ENCODE results near the gene TSPAN14. TPM values are rescaled to one million over a fixed set of nuclear protein-coding genes. Genes with fewer than 3 reads are reported as not detected.

Gene TSPAN14
- total and polyA plus RNA-seq, 2 experiments from 2014 or later = 17.9 to 40.7 TPM

- TF ChIP-seq ZNF462 (CRISPR knock-in tag; IDR thresholded peaks at IDR 0.05) (no peak), JUNB (IDR thresholded peaks at IDR 0.05; ENCODE audit: unreplicated experiment) (no peak), POLR2AphosphoS5 (IDR thresholded peaks at IDR 0.05; ENCODE audit: low read depth) (no peak), NANOG (IDR thresholded peaks at IDR 0.05; ENCODE audit: borderline replicate concordance) (no peak), ETS1 (IDR thresholded peaks at IDR 0.05) (no peak), CREB1 (CRISPR knock-in tag; IDR thresholded peaks at IDR 0.05; ENCODE audit: low read depth) (no peak), EZH2 (IDR thresholded peaks at IDR 0.05; ENCODE audit: low read depth, unreplicated experiment) (no peak), ZNF331 (CRISPR knock-in tag; IDR thresholded peaks at IDR 0.05; ENCODE audit: low read depth) (no peak), STAT1 (IDR thresholded peaks at IDR 0.05; ENCODE audit: unreplicated experiment) (no peak)
- TF ChIP-seq, protein P1, sequence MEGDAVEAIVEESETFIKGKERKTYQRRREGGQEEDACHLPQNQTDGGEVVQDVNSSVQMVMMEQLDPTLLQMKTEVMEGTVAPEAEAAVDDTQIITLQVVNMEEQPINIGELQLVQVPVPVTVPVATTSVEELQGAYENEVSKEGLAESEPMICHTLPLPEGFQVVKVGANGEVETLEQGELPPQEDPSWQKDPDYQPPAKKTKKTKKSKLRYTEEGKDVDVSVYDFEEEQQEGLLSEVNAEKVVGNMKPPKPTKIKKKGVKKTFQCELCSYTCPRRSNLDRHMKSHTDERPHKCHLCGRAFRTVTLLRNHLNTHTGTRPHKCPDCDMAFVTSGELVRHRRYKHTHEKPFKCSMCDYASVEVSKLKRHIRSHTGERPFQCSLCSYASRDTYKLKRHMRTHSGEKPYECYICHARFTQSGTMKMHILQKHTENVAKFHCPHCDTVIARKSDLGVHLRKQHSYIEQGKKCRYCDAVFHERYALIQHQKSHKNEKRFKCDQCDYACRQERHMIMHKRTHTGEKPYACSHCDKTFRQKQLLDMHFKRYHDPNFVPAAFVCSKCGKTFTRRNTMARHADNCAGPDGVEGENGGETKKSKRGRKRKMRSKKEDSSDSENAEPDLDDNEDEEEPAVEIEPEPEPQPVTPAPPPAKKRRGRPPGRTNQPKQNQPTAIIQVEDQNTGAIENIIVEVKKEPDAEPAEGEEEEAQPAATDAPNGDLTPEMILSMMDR (conservative IDR thresholded peaks at IDR 0.05; ENCODE audit: low read depth in 2 of 2) = no peak
Measured at GRCh38 chr10:80498833-80499741, 45.0 kb downstream of the TSPAN14 start (continued).

Data from GM23338 (cell line).